Subcutaneous adipose tissue (tissue), 4 donors: ENCODE data around the gene MCTP2. TPM values are rescaled to one million over a fixed set of nuclear protein-coding genes. Genes with fewer than 3 reads are reported as not detected.

Experiments used
- total RNA-seq, 4 donors: library from RNA; depleted of rRNA; stranded (reverse); fragments of >200 nt; gene quantifications; one replicate each; pipeline ENCODE4 v1.1.0, GENCODE V29; 2016
- TF ChIP-seq, protein P1 (sequence below): fragments of 450-650 bp; IDR thresholded peaks from one replicate; pipeline ENCODE4 v1.5.1; 2016; ENCODE audit warnings: low read depth, mild to moderate bottlenecking, control low read depth, antibody characterized with exemption, moderate library complexity

The MCTP2 gene
- total RNA-seq, 4 donors from 2014 or later: 2.6 to 5.5 (median 4.6) TPM

- TF ChIP-seq, protein P1, sequence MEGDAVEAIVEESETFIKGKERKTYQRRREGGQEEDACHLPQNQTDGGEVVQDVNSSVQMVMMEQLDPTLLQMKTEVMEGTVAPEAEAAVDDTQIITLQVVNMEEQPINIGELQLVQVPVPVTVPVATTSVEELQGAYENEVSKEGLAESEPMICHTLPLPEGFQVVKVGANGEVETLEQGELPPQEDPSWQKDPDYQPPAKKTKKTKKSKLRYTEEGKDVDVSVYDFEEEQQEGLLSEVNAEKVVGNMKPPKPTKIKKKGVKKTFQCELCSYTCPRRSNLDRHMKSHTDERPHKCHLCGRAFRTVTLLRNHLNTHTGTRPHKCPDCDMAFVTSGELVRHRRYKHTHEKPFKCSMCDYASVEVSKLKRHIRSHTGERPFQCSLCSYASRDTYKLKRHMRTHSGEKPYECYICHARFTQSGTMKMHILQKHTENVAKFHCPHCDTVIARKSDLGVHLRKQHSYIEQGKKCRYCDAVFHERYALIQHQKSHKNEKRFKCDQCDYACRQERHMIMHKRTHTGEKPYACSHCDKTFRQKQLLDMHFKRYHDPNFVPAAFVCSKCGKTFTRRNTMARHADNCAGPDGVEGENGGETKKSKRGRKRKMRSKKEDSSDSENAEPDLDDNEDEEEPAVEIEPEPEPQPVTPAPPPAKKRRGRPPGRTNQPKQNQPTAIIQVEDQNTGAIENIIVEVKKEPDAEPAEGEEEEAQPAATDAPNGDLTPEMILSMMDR: no peak
These were observed 128.4 kb downstream of the MCTP2 start for GRCh38 chr15:94359716-94360115.

DNA sequence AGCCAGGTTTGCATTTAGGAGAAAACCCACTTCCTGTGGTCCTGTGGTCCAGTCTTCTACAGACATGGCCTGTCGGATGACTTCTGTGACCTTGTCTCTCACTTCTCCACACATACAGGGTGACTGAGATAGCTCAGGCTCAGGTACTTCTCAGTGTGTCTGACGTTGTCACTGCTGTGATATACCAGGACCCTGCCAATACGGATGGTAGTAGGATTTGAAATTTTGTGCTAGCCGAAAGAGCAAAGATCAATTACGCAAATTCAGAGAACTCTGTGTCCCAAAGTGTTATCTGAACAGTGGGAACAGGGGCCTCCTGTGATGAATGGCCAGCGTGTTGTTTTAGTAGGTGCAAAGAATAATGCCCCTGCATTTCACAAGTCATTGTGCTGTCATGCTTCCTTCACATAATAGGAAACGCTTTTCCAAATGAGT, 128.9 kb downstream of the MCTP2 start:
- TF ChIP-seq, protein P1: no peak

GRCh38 chr15:94362385-94363092, 131.2 kb downstream of the MCTP2 start:
- TF ChIP-seq, protein P1: no peak

DNA sequence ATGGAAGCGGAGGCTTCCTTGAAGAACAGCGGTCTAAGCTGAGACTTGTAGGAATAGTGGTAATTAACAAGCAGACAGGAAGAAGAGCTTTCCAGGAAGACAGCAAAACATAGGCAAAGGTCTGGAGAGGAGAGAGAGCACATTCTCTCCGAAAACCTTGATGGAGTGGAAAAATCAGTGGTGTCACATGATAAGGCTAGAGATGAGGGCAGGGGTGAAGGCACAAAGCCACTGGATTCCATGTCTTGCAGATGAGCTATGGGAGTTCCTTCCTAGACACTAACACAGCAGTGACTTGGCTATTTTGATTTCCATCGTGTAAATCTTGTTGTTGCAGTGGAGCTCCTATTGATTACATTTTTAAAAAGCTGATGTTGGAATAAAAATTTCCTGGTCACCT, 132.0 kb downstream of the MCTP2 start:
- TF ChIP-seq, protein P1: no peak

DNA sequence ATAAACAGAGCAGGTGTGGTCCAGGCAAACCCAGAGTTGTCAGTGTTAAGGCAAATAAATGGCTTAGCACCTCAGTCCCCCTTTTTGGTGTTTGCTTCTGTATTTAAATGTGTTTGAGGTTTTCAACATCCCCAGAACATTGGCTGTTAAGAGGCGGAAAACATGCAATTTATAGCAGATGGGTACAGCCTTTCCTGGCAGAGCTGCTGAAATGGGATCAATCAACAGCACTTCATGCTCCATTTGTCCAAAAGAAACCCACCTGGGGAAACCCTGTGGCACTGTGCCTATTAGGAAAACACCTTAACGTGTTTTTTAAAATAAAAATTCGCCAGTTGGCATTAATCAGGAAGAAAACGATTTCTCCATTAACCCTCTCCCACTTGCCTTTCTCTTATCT, 135.4 kb downstream of the MCTP2 start:
- TF ChIP-seq, protein P1: no peak

GRCh38 chr15:94367726-94368535, 136.6 kb downstream of the MCTP2 start:
- TF ChIP-seq, protein P1: no peak

- TF ChIP-seq, protein P1: no peak
These were observed 139.0 kb downstream of the MCTP2 start for GRCh38 chr15:94370206-94370935.
